WI38 (cell line): ENCODE measurements around the gene CCNE1.

Experiments used
- H3K4me3 ChIP-seq: 2 replicates; pipeline ENCODE4 v1.5.1; 2011; ENCODE audit warnings: low read depth, mild to moderate bottlenecking, control low read depth, low read length
- TF ChIP-seq, protein P1 (sequence below): IDR thresholded peaks from 2 replicates; pipeline ENCODE4 v1.5.1; 2012; ENCODE audit warnings: low read depth, mild to moderate bottlenecking, control low read depth, low read length

Gene CCNE1

DNA sequence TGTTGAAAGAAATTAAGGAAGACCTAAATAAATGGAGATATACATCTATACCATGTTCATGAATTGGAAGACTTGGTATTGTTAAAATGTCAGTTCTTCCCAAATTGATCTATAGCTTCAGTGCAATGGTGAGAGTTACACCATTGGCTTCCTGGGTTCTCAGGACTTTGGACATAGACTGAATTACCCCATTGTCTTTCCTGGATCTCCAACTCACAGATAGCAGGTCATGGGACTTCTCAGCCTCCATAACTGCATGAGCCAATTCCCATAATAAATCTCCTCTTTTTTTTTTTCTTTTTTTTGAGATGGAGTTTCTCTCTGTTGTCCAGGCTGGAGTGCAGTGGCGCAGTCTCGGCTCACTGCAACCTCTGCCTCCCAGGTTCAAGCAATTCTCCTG is 38.7 kb downstream of the CCNE1 start:
- no peak overlapping the region for H3K4me3 ChIP-seq
- TF ChIP-seq, protein P1, sequence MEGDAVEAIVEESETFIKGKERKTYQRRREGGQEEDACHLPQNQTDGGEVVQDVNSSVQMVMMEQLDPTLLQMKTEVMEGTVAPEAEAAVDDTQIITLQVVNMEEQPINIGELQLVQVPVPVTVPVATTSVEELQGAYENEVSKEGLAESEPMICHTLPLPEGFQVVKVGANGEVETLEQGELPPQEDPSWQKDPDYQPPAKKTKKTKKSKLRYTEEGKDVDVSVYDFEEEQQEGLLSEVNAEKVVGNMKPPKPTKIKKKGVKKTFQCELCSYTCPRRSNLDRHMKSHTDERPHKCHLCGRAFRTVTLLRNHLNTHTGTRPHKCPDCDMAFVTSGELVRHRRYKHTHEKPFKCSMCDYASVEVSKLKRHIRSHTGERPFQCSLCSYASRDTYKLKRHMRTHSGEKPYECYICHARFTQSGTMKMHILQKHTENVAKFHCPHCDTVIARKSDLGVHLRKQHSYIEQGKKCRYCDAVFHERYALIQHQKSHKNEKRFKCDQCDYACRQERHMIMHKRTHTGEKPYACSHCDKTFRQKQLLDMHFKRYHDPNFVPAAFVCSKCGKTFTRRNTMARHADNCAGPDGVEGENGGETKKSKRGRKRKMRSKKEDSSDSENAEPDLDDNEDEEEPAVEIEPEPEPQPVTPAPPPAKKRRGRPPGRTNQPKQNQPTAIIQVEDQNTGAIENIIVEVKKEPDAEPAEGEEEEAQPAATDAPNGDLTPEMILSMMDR: no peak

DNA sequence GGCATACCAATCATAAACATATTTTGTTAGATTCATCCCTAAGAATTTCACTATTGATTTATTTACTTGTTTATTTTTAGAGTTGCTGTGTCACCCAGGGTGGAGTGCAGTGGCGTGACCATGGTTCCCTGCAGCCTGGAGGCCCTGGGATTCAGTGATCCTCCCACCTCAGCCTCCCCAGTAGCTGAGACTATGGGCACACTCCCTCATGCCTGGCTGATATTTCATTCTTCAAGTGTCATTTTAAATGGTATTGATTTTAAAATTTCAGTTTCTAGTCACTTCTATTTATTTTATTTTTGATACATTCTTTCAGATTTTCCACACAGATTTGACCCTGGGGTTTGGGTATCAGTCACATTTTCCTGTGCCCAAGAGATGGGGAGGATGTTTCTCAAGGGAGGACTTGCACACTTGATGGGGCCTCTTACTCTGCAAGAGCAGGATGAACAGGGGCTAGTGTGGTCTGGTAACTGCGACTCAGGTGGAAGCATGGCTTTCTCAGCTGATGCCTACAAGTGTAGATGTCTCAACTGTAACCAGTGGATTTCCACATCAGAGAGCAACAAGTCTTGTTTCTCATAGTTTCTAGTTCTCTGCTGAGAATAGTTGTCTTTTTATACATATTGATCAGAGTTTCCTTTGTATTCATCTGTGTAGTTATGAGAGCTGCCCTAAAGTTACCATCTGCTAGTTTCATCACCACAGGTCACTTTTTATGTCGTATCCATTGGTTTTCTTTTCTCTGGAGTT is 40.2 kb downstream of the CCNE1 start:
- TF ChIP-seq, protein P1: no peak
- H3K4me3 ChIP-seq: no peak overlapping the region

DNA sequence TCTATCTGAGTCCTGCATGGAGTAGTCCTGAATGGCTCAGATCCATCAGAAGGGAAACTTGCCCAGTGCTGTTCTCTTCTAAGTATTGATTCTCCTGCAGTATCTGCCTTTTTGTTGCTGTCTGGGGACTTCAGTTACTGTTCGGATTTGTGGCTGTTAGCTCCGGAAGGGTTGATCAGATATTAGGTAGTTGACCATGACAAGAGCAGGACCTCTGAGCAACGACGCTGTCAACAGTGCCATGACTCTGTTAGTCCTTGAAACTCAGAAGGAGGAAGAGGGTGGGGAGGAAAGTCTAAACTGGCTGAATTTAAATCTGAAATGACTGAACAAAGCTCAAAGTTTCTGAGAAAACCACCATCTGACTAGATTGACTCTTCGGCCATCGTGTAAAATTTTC is 42.2 kb downstream of the CCNE1 start:
- TF ChIP-seq, protein P1: no peak
- no peak overlapping the region for H3K4me3 ChIP-seq

DNA sequence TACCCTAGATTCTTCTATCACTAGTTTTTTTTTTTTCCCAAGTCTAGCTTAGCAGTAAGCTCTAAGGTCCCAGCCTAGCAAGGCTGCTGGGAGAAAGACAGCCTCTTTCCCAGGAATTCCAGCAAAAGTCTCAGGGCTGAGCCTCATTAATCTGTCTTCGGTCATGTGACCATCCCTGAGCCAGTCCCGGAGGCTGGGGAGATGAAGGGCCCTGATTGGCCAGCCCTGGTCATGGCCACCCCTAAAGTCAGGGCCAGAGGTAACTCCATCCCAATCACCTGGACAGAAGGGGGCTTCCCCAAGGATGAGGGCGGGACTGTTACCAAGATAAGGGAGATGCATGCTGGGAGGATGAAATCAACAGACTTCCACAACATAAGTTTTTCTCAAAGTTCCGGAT is 43.3 kb downstream of the CCNE1 start:
- TF ChIP-seq, protein P1: no peak

DNA sequence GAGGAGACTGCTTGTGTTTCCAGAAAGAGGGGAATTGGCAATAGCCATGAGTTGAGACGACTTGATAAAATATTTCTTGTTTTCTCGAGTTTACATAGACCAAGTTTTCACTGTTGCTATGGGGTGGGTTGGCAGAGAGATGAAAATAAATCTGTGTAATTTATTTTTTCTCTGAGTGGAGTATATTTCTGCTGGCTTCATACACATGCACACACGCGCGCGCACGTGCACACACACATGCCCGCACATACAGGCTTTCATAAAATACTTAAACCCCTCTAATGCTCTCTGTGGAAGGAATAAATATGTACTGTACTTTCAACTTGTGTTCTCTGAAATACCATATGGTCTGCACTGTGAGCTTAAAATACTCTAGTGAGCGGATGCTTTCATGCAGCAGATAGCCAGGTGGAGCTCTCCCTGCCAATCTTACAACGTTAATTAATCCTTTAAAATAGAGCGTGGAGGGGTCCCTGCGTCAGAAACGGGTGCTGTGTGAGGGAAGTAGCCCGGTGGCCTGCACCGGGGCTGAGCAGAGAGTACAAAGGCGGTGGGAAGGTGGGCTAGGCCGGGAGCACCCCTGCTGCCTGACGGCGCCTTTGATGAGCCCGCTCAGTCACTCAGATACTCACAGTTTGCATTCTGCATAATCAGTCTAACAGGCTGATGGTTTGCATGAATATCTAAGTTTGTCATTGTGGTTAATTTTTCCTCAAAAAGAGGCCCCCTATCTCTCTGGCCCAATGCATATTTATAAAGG is 44.1 kb downstream of the CCNE1 start:
- no peak overlapping the region for H3K4me3 ChIP-seq
- TF ChIP-seq, protein P1: no peak

More for the DNA sequence above, 43.3 kb downstream of the CCNE1 start:
- H3K4me3 ChIP-seq: no peak overlapping the region

DNA sequence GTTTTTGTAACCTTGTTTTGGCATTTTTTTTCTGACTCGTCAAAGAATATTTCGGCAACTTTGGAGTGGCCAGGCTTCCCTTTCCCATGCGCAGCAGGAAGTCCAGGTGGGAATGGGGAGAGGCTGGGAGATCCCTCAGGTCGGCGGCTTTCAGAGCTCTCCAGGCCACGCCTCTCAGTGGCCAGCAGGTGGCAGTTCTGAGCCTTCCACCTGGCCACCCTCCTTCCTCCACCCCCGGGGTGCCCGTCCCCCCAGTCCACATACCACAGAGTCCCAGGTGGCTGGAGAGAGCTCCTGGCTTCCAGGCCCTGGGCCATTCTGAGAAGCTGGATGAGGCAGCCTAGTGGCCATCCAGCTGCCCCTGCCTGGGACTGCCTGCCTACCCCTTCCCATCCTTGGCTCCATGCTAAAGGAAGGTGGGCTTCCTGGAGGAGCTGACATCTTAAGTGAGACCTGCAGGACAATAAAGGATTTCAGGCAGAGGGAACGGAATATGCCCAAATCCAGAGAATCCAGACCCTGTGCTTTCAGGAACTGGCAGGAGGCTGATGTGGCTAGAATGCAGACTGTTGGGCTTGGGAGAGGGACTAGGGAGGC is 46.3 kb downstream of the CCNE1 start:
- TF ChIP-seq, protein P1: peak; percentile 33
- H3K4me3 ChIP-seq: no peak overlapping the region

DNA sequence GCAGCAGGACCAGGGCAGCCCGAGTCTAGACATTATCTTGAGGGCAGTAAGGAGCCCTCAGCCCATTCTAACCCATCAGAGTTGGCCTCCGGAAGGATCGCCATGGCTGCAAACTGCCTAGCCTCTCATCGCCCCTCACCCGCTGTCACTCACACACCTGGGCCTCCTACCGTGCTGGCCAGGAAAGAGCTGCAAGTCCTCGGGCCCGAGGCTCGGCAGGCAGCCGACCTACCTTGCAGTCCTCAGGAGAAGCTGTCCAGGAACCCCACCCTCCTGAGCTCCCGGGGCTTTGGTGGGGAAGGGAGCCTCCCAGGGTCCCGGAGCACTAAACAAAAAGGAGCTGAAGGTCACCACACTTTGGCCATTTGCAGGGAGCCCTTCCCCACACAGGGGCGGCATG is 46.8 kb downstream of the CCNE1 start:
- TF ChIP-seq, protein P1: no peak
- no peak overlapping the region for H3K4me3 ChIP-seq
